Erythroblast (primary cell): ENCODE measurements around the gene CLIP4.

Experiments used
- GATA1 ChIP-seq: IDR thresholded peaks from 2 replicates; pipeline ENCODE4 v1.6.1; 2011; ENCODE audit warnings: low read depth, mild to moderate bottlenecking, control low read depth, low read length, moderate library complexity
- POLR2A ChIP-seq: IDR thresholded peaks from 2 replicates; pipeline ENCODE4 v1.6.1; 2011; ENCODE audit warnings: mild to moderate bottlenecking, low read length

GRCh38 chr2:29066997-29067605, 48.1 kb upstream of the CLIP4 start:
- TF ChIP-seq POLR2A = no peak
- TF ChIP-seq GATA1 = no peak
